Breast epithelium (tissue), 4 donors: Measurements from ENCODE around the gene MMP11. TPM values are rescaled to one million over a fixed set of nuclear protein-coding genes. Genes with fewer than 3 reads are reported as not detected.
A peak's percentile ranks its signal among the peaks of the same experiment; 100 is the strongest.

ENCODE experiments used
- DNase-seq, 2 donors: peaks; one replicate each; pipeline ENCODE4 v3.0.0-alpha.2; 2019; ENCODE audit warnings: low spot score in 2 of 2
- H3K27ac ChIP-seq, 2 donors: fragments of 200-600 bp; sonication (generic) in 1 of 2; one replicate each; pipeline ENCODE4 v1.5.1; 2016 to 2019; ENCODE audit warnings: mild to moderate bottlenecking in 1 of 2
- H3K27me3 ChIP-seq, 2 donors: fragments of 200-600 bp; sonication (generic) in 1 of 2; one replicate each; pipeline versions ENCODE4 v1.5.1 to v1.6.0; 2017 to 2019; ENCODE audit warnings: control low read depth in 1 of 2, mild to moderate bottlenecking in 1 of 2
- H3K36me3 ChIP-seq: fragments of 200-600 bp; one replicate; pipeline ENCODE4 v1.5.1; 2019
- H3K4me1 ChIP-seq, 2 donors: fragments of 200-600 bp; sonication (generic); one replicate each; pipeline ENCODE4 v1.5.1; 2016 to 2019; ENCODE audit warnings: control low read depth in 1 of 2
- H3K4me3 ChIP-seq, 3 donors: fragments of 200-600 bp; sonication (generic); 1 replicate in 2 of 3; 2 replicates in 1 of 3; pipeline ENCODE4 v1.5.1; 2016 to 2019; ENCODE audit warnings: mild to moderate bottlenecking in 3 of 3, moderate library complexity in 2 of 3
- H3K9me3 ChIP-seq, 2 donors: fragments of 200-600 bp; sonication (generic) in 1 of 2; one replicate each; pipeline ENCODE4 v1.5.1; 2016 to 2019; ENCODE audit warnings: control low read depth in 1 of 2
- POLR2A ChIP-seq: fragments of 450-650 bp; IDR thresholded peaks from one replicate; pipeline ENCODE4 v1.6.1; 2016; ENCODE audit warnings: antibody characterized with exemption, mild to moderate bottlenecking, moderate library complexity
- POLR2AphosphoS5 ChIP-seq, 3 donors: sonication (generic); formaldehyde crosslinking; IDR thresholded peaks; one replicate each; pipeline ENCODE4 v1.6.1; 2017; ENCODE audit warnings: antibody characterized with exemption in 3 of 3
- intact Hi-C: fragments of 100-400 bp; cut with DNase I; formaldehyde crosslinking; loops from one replicate; pipeline ENCODE4 v1.15.1; 2023; ENCODE audit warnings: low total_unique reads
- total RNA-seq, 3 donors: library from RNA; depleted of rRNA; stranded (reverse); fragments of >200 nt; gene quantifications; one replicate each; pipeline ENCODE4 v1.1.0, GENCODE V29; 2016
- TF ChIP-seq, protein P1 (sequence below), 3 donors: fragments of 450-650 bp; IDR thresholded peaks; one replicate each; pipeline ENCODE4 v1.5.1; 2016 to 2017; ENCODE audit warnings: antibody characterized with exemption in 3 of 3, mild to moderate bottlenecking in 3 of 3, moderate library complexity in 3 of 3

MMP11 gene
- total RNA-seq, 3 donors from 2014 or later = 1.9 to 6.2 (median 4.8) TPM

DNA sequence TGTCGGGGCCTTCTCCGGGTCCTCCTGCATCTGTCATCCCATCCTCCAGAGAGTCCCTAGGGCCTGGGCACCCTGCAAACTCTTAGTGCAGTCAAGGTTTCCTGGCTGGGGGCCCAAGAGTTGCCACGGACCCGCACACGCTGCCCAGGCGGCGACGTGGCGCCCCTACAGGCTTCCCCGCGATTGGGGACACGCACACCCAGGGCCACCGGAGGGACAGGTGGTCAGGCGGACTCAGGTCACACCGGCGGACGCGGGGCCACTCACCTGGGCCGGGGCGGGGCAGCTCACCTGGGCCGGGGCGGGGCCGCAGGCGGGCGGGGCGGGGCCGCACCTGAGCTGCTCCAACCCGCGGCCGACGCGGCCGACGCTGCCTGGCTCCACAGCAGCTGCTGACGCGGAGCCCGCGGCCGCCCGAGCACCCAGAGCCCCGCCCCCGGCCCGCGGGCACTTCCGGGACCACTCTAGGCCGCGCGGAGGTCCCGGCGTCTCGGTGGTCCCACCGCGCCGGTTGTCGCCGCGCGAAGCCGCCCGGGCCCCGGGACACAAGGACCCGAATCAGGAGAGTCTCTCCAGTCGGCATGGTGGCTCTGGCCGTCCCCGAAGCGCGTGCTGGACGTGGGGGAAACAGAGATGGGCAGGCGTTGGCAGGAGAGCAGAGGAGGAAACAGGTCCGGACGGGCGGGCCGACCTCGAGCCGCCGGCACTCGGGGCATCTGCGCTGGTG lies 21.8 kb upstream of the MMP11 start, which contains the start of gene ZNF70:
TSS of gene ZNF70 (minus strand) at position 399 of the 727 bp plus-strand sequence. CDS start 5,972 bp downstream, outside the sequence.
- no peaks in the 10 kb centered on the region for H3K4me1 ChIP-seq
- DNase-seq = peak; percentile 85 to 88
- H3K36me3 ChIP-seq = no peaks in the 10 kb centered on the region
- intact Hi-C loops = no loop called here
- H3K27ac ChIP-seq = peak within 1 kb of the TSS; percentile 95
- no peaks in the 10 kb centered on the region for H3K27me3 ChIP-seq
- H3K4me3 ChIP-seq = peak within 1 kb of the TSS; percentile 64 to 83 (median 73)
- TF ChIP-seq, protein P1, sequence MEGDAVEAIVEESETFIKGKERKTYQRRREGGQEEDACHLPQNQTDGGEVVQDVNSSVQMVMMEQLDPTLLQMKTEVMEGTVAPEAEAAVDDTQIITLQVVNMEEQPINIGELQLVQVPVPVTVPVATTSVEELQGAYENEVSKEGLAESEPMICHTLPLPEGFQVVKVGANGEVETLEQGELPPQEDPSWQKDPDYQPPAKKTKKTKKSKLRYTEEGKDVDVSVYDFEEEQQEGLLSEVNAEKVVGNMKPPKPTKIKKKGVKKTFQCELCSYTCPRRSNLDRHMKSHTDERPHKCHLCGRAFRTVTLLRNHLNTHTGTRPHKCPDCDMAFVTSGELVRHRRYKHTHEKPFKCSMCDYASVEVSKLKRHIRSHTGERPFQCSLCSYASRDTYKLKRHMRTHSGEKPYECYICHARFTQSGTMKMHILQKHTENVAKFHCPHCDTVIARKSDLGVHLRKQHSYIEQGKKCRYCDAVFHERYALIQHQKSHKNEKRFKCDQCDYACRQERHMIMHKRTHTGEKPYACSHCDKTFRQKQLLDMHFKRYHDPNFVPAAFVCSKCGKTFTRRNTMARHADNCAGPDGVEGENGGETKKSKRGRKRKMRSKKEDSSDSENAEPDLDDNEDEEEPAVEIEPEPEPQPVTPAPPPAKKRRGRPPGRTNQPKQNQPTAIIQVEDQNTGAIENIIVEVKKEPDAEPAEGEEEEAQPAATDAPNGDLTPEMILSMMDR (IDR thresholded peaks at IDR 0.05) = no peak
- peak; percentile 58 to 78 (median 72) for TF ChIP-seq POLR2AphosphoS5 (IDR thresholded peaks at IDR 0.05)
- H3K9me3 ChIP-seq = no peaks in the 10 kb centered on the region

DNA sequence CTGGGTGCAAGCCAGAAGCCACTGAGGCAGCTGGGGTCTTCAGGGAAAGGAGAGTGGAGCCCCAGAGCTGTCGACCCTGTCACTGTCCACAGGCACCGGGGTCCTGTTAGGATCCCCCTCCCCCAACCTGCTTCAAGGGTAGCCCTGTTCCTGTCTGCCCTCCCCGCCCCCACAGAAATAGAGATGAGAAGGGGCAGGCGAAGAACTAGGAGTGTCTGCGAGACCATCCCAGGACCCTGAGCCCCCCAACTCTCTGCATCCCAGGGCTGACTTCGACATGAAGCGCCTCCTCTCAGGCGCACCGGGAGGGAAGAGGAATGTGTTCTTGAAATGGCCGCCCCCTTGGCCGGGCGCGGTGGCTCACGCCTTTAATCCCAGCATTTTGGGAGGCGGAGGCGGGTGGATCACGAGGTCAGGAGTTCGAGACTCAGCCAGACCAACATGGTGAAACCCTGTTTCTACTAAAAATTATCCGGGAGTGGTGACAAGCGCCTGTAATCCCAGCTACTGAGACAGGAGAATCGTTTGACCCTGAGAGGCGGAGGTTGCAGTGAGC lies 21.1 kb upstream of the MMP11 start:
- no peaks in the 10 kb centered on the region for H3K9me3 ChIP-seq
- H3K27me3 ChIP-seq = no peaks in the 10 kb centered on the region
- peak overlapping the region; percentile 64 to 83 (median 73) for H3K4me3 ChIP-seq
- TF ChIP-seq POLR2AphosphoS5 (IDR thresholded peaks at IDR 0.05) = no peak
- TF ChIP-seq, protein P1 (IDR thresholded peaks at IDR 0.05) = no peak
- TF ChIP-seq POLR2A = no peak
- no peaks in the 10 kb centered on the region for H3K36me3 ChIP-seq
- H3K4me1 ChIP-seq = no peaks in the 10 kb centered on the region
- peak overlapping the region; percentile 95 for H3K27ac ChIP-seq
- no peak for DNase-seq
- intact Hi-C loops = no loop called here

DNA sequence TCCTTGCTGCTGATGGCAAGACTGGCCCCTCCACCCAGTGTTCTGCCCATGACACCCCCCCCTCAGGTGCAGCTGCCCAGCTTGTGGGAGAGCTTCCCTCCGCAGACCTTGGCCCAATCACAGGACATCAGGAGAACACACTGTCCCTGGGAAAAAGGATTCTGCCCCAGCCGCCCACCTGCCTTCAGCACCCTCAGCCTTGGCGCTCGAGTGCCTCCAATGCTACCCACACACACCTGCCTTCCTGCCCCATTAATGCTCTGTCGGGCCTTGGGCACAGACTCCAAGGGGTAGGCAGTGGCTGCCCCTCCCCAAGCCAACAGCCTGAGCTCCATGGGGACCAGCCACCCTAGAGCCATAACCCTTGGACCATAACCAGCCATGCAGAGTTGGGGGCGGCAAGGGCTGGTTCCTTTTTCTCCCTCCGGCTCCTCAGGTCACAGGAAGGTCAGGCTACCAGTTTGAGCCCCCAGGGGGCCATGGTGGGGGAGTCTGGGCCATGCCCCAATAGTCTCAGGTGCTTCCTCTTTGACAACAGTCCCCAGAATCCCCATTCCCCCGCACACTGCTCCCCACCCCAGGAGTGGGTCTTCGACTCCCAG lies 20.5 kb upstream of the MMP11 start:
- intact Hi-C loops = no loop called here
- H3K27me3 ChIP-seq = no peaks in the 10 kb centered on the region
- no peaks in the 10 kb centered on the region for H3K9me3 ChIP-seq
- peak overlapping the region in 1 of 2 donors; percentile 95 for H3K27ac ChIP-seq
- TF ChIP-seq, protein P1 (IDR thresholded peaks at IDR 0.05) = no peak
- TF ChIP-seq POLR2A (no peak), POLR2AphosphoS5 (IDR thresholded peaks at IDR 0.05) (no peak)
- peak overlapping the region in 1 of 3 donors; percentile 83 for H3K4me3 ChIP-seq
- DNase-seq = no peak
- no peaks in the 10 kb centered on the region for H3K4me1 ChIP-seq
- H3K36me3 ChIP-seq = no peaks in the 10 kb centered on the region

GRCh38 chr22:23752750-23753149 lies 19.9 kb upstream of the MMP11 start:
- Histone ChIP-seq H3K9me3 (no peaks in the 10 kb centered on the region), H3K27me3 (no peaks in the 10 kb centered on the region), H3K36me3 (no peaks in the 10 kb centered on the region), H3K4me1 (no peaks in the 10 kb centered on the region), H3K27ac (no peak overlapping the region), H3K4me3 (no peak overlapping the region)
- DNase-seq = no peak
- TF ChIP-seq POLR2A = no peak
- TF ChIP-seq, protein P1 (IDR thresholded peaks at IDR 0.05) = no peak
- TF ChIP-seq POLR2AphosphoS5 (IDR thresholded peaks at IDR 0.05) = no peak
- intact Hi-C loops = no loop called here

GRCh38 chr22:23753385-23753784 lies 19.3 kb upstream of the MMP11 start:
- H3K9me3 ChIP-seq = no peaks in the 10 kb centered on the region
- no peak overlapping the region for H3K27ac ChIP-seq
- no peaks in the 10 kb centered on the region for H3K27me3 ChIP-seq
- intact Hi-C loops = no loop called here
- TF ChIP-seq POLR2A (no peak), POLR2AphosphoS5 (IDR thresholded peaks at IDR 0.05) (no peak)
- TF ChIP-seq, protein P1 (IDR thresholded peaks at IDR 0.05) = no peak
- H3K4me1 ChIP-seq = no peaks in the 10 kb centered on the region
- no peak overlapping the region for H3K4me3 ChIP-seq
- H3K36me3 ChIP-seq = no peaks in the 10 kb centered on the region
- no peak for DNase-seq
